Karpas-422 (cell line): ENCODE measurements around the gene PAPPA. TPM values are rescaled to one million over a fixed set of nuclear protein-coding genes. Genes with fewer than 3 reads are reported as not detected.

Experiments used
- DNase-seq: peaks from one replicate; pipeline ENCODE4 v3.0.0-alpha.2; 2015
- H2AFZ ChIP-seq: fragments of 200-600 bp; sonication (generic); 2 replicates; pipeline ENCODE4 v1.6.1; 2014; ENCODE audit warnings: antibody characterized with exemption, low read length, mixed read lengths
- H3K27ac ChIP-seq: fragments of 200-600 bp; sonication (generic); 2 replicates; pipeline ENCODE4 v1.5.1; 2014; ENCODE audit warnings: mild to moderate bottlenecking, low read length, moderate library complexity
- H3K27me3 ChIP-seq: fragments of 200-600 bp; sonication (generic); 2 replicates; pipeline ENCODE4 v1.6.1; 2014; ENCODE audit warnings: low read length, mixed read lengths
- H3K36me3 ChIP-seq: fragments of 200-600 bp; sonication (generic); 2 replicates; pipeline ENCODE4 v1.6.1; 2014; ENCODE audit warnings: low read length, mixed read lengths; ENCODE audit not compliant: insufficient read depth
- H3K4me1 ChIP-seq: fragments of 200-600 bp; sonication (generic); 2 replicates; pipeline ENCODE4 v1.6.1; 2014; ENCODE audit warnings: mild to moderate bottlenecking, low read length, mixed read lengths
- H3K4me2 ChIP-seq: fragments of 200-600 bp; sonication (generic); 2 replicates; pipeline ENCODE4 v1.6.1; 2014; ENCODE audit warnings: low read length, low read depth, mild to moderate bottlenecking; ENCODE audit not compliant: poor library complexity, severe bottlenecking
- H3K4me3 ChIP-seq: fragments of 200-600 bp; sonication (generic); 2 replicates; pipeline ENCODE4 v1.5.1; 2014; ENCODE audit warnings: mild to moderate bottlenecking, antibody characterized with exemption, low read length, mixed read lengths
- H3K79me2 ChIP-seq: fragments of 200-600 bp; sonication (generic); 2 replicates; pipeline ENCODE4 v1.6.1; 2014; ENCODE audit warnings: mild to moderate bottlenecking, low read length, mixed read lengths
- H3K9ac ChIP-seq: fragments of 200-600 bp; sonication (generic); 2 replicates; pipeline ENCODE4 v1.6.0; 2014; ENCODE audit warnings: low read length
- H3K9me2 ChIP-seq: fragments of 200-600 bp; sonication (generic), shearing (Covaris generic); replicated peaks from 2 replicates; pipeline ENCODE4 v1.6.0; 2014; ENCODE audit warnings: mild to moderate bottlenecking, low read length, moderate library complexity; ENCODE audit not compliant: insufficient read depth
- H3K9me3 ChIP-seq: fragments of 300-700, 200-600 bp; sonication (generic); 2 replicates; pipeline ENCODE4 v1.6.1; 2014; ENCODE audit warnings: low read length, mixed read lengths
- H4K20me1 ChIP-seq: fragments of 200-600 bp; sonication (generic); 2 replicates; pipeline ENCODE4 v1.6.1; 2014; ENCODE audit warnings: mild to moderate bottlenecking, antibody characterized with exemption, low read length, low read depth; ENCODE audit not compliant: insufficient read depth
- total RNA-seq: library from RNA; depleted of rRNA; stranded (reverse); fragments of >200 nt; shearing (Covaris generic); gene quantifications from 2 replicates; pipeline ENCODE4 v1.2.3, GENCODE V29; 2014; ENCODE audit warnings: low replicate concordance

Gene PAPPA
- total RNA-seq, 1 experiment from 2014 or later, result 0.30 TPM

DNA sequence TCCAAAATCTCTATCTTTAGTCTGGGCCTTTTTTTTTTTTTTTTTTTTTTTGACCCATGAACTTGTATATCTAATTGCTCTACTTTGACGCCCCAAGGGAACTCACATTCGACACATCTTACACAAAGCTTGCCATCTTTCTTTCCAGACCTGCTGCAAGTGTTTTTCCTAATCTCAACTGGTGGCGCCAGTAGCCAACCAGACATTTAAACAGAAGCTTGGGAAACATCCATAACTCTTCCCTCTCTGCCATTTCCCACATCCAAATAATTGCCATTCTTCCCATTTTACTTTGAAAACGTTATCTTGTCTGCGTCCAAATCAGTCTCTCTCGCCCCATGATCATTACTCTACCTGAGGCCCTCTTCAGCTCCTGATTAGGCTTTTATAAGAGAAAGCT, 130.9 kb downstream of the PAPPA start:
- Histone ChIP-seq H4K20me1 (no peaks in the 10 kb centered on the region), H3K9ac (no peak overlapping the region), H3K9me2 (no peaks in the 10 kb centered on the region), H3K36me3 (no peaks in the 10 kb centered on the region), H2AFZ (no peak overlapping the region), H3K9me3 (no peaks in the 10 kb centered on the region), H3K4me1 (no peaks in the 10 kb centered on the region; the same call in 1 of the 2 replicates), H3K4me3 (no peak overlapping the region), H3K4me2 (no peak overlapping the region), H3K79me2 (no peaks in the 10 kb centered on the region), H3K27me3 (no peaks in the 10 kb centered on the region), H3K27ac (no peak overlapping the region)
- no peak for DNase-seq

DNA sequence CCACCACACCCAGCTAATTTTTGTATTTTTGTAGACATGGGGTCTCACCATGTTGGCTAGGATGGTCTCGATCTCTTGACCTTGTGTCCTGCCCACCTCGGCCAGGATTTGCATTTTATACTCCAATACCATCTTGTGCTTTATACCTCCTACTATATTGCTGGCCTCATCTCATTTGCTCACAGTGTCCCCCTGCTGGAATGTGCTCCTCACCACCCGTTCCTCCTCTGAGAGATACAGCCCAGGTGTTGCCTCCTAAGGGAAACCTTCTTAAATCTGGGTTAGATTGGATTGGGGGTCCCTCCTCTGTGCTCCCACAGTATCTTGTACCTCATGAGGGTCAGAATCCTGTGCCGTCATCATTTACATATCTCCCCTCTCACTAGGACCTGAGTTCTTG, 131.7 kb downstream of the PAPPA start:
- no peaks in the 10 kb centered on the region for H3K9me2 ChIP-seq
- no peak overlapping the region for H3K4me2 ChIP-seq
- H3K9ac ChIP-seq, result no peak overlapping the region

DNA sequence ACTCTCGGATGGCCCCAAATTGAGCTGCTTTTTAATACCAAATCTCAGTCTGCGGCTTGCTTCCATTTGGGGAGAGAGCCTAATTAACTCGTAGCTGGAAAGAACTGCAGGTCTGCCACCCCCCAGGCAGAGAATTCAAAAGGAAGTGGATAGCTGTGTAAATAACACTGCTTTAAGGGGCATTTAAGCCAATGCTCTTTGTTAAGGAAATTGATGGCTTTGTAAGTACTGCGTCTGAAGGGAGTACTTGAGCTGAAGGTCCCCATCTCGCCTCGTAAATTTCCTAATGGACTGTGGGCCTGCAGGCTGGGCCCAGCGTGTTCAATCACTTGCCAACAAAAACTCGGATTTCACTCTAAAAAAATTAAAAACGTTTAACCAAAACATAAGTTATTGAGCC, 132.7 kb downstream of the PAPPA start:
- H3K9me3 ChIP-seq, result no peaks in the 10 kb centered on the region
- H3K4me1 ChIP-seq, result no peaks in the 10 kb centered on the region
- H3K9ac ChIP-seq, result no peak overlapping the region
- no peaks in the 10 kb centered on the region for H4K20me1 ChIP-seq
- no peak for DNase-seq
- no peaks in the 10 kb centered on the region for H3K9me2 ChIP-seq
- H3K4me2 ChIP-seq, result no peak overlapping the region
- H3K79me2 ChIP-seq, result no peaks in the 10 kb centered on the region
- H2AFZ ChIP-seq, result no peak overlapping the region
- H3K27ac ChIP-seq, result no peak overlapping the region
- no peak overlapping the region for H3K4me3 ChIP-seq
- H3K36me3 ChIP-seq, result no peaks in the 10 kb centered on the region
- no peaks in the 10 kb centered on the region for H3K27me3 ChIP-seq

More for the DNA sequence above, 131.7 kb downstream of the PAPPA start:
- H3K36me3 ChIP-seq, result no peaks in the 10 kb centered on the region
- no peaks in the 10 kb centered on the region for H3K79me2 ChIP-seq
- no peaks in the 10 kb centered on the region for H3K27me3 ChIP-seq
- H4K20me1 ChIP-seq, result no peaks in the 10 kb centered on the region
- DNase-seq, result peak; percentile 56
- no peak overlapping the region for H3K27ac ChIP-seq
- no peak overlapping the region for H3K4me3 ChIP-seq
- no peak overlapping the region for H2AFZ ChIP-seq
- no peaks in the 10 kb centered on the region; the same call in 1 of the 2 replicates for H3K4me1 ChIP-seq
- H3K9me3 ChIP-seq, result no peaks in the 10 kb centered on the region

DNA sequence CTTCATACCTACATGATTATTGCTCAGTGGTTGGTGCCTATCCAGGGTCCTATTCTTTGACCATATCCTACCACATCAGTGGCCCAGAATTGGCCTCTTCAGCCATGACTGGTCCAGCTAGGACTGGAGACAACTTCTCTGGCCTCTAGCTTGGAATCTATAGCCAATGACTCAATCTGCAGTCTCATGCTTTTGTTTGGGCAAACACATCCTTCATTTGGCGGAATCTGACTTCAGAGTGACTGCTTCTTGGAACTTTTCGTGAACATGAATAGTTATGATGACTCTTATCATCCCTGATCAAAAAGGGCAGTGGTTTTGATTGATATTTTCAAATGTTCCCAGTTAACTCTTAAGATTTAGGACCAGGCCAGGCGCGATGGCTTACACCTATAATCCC, 134.1 kb downstream of the PAPPA start:
- Histone ChIP-seq H3K27ac (no peak overlapping the region), H4K20me1 (no peaks in the 10 kb centered on the region), H3K9me3 (no peaks in the 10 kb centered on the region), H3K4me2 (no peak overlapping the region), H3K27me3 (no peaks in the 10 kb centered on the region), H3K36me3 (no peaks in the 10 kb centered on the region), H3K4me3 (no peak overlapping the region), H3K9ac (no peak overlapping the region), H3K9me2 (no peaks in the 10 kb centered on the region), H3K79me2 (no peaks in the 10 kb centered on the region), H2AFZ (no peak overlapping the region), H3K4me1 (no peaks in the 10 kb centered on the region)
- no peak for DNase-seq

DNA sequence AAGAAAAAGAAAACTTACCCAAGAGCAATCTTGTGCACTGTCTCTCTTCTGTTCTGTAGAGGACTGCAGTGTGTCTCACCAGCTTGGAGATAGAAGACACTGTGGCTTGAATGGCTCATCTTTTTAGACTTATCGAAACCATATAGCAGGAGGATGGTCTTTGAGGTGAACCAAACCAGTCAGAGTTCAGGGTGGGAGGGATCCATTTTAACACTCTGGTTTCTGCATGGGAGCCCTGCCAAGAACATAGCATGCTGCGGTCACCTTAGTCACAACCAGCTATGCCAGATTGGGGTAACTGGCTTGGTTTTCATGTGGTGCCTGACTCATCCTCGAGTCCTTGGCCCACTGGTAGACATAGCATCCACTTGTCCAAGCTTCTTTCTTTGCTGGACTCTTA, 135.1 kb downstream of the PAPPA start:
- no peaks in the 10 kb centered on the region for H3K27me3 ChIP-seq
- no peak overlapping the region for H3K4me2 ChIP-seq
- H2AFZ ChIP-seq, result no peak overlapping the region
- H3K4me1 ChIP-seq, result no peaks in the 10 kb centered on the region
- no peaks in the 10 kb centered on the region for H3K9me3 ChIP-seq
- H3K9me2 ChIP-seq, result no peaks in the 10 kb centered on the region
- no peaks in the 10 kb centered on the region for H4K20me1 ChIP-seq
- H3K27ac ChIP-seq, result no peak overlapping the region
- no peaks in the 10 kb centered on the region for H3K79me2 ChIP-seq
- H3K36me3 ChIP-seq, result no peaks in the 10 kb centered on the region
- no peak for DNase-seq
- no peak overlapping the region for H3K9ac ChIP-seq
- H3K4me3 ChIP-seq, result no peak overlapping the region

DNA sequence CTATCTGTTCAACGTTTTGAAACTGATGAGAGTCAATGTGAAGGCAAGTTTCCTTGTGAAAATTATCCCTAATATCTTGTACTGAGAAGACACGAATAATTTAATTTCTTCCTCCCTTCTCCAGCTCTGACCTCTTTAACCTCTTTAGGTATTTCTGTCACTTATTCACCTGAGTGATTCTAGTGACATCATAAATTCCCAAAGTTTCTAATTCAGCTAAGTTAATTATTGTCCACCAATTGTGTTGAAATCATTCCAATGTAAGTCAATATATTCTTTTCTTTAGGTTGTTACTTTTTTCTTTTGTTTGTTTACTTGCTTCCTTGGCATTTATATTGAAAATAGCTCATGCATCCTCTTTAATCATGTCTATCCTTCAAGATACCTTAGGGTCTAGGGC, 143.8 kb downstream of the PAPPA start:
- H3K36me3 ChIP-seq, result no peaks in the 10 kb centered on the region
- H4K20me1 ChIP-seq, result no peaks in the 10 kb centered on the region
- no peaks in the 10 kb centered on the region for H3K9me3 ChIP-seq
- no peak overlapping the region for H3K4me3 ChIP-seq
- H3K9me2 ChIP-seq, result no peaks in the 10 kb centered on the region
- no peak overlapping the region for H3K9ac ChIP-seq
- H3K27ac ChIP-seq, result no peak overlapping the region
- no peaks in the 10 kb centered on the region for H3K79me2 ChIP-seq
- DNase-seq, result no peak
- H3K27me3 ChIP-seq, result no peaks in the 10 kb centered on the region
- no peak overlapping the region for H3K4me2 ChIP-seq
- H3K4me1 ChIP-seq, result no peaks in the 10 kb centered on the region
- no peak overlapping the region for H2AFZ ChIP-seq

DNA sequence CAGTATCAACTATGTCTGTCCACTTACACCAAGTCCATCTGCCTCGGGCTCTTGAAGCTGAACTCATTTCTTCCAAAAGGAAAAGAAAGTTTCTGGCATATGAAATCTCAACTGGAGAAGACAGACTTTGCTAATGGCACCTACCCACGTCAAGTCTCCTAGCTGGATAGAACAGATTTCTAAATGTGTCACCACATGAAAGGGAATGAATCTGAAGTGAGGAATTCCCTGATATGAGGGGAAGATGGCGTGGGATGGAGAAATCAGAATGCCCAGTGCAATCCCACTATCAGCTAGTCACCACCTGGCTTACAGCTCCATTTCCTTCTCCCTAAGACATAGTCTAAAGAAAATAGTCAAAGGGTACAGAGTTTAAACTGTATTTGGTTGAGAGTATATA, 144.7 kb downstream of the PAPPA start:
- H4K20me1 ChIP-seq, result no peaks in the 10 kb centered on the region
- no peaks in the 10 kb centered on the region for H3K4me1 ChIP-seq
- H3K9me2 ChIP-seq, result no peaks in the 10 kb centered on the region
- H3K9me3 ChIP-seq, result no peaks in the 10 kb centered on the region
- no peak overlapping the region for H3K9ac ChIP-seq
- no peak for DNase-seq
- no peak overlapping the region for H3K4me2 ChIP-seq
- no peaks in the 10 kb centered on the region for H3K36me3 ChIP-seq
- no peaks in the 10 kb centered on the region for H3K27me3 ChIP-seq
- no peak overlapping the region for H3K4me3 ChIP-seq
- H3K79me2 ChIP-seq, result no peaks in the 10 kb centered on the region
- H3K27ac ChIP-seq, result no peak overlapping the region
- H2AFZ ChIP-seq, result no peak overlapping the region

DNA sequence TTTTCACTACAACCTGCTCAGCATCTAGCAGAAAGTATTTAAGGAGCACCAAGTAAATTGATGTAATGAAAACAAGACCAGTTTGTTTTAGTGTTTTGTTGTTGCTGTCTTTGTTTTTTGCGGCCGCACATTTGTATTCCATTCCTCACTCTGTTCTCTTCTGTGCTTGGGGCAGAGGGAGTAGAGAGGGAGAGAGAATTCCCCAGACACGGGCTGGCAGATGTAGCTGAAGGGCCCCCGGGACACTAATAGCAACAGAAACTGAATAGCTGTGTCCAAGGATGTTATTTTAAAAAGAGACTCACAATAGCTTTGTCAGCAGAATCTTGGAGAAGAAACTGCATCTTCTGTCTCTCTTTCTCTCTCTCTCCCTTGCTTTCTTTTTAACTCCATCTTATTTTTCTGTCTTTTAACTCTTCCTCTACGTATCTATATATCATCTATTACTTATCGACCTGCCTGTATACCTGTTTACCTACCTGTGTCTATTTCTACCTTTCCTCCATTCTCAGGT, 145.3 kb downstream of the PAPPA start:
- Histone ChIP-seq H3K27ac (no peak overlapping the region), H3K4me3 (no peak overlapping the region), H3K4me2 (no peak overlapping the region), H3K9ac (no peak overlapping the region), H3K4me1 (no peaks in the 10 kb centered on the region), H3K79me2 (no peaks in the 10 kb centered on the region), H3K9me2 (no peaks in the 10 kb centered on the region), H3K27me3 (no peaks in the 10 kb centered on the region), H3K36me3 (no peaks in the 10 kb centered on the region), H3K9me3 (no peaks in the 10 kb centered on the region), H4K20me1 (no peaks in the 10 kb centered on the region), H2AFZ (no peak overlapping the region)
- DNase-seq, result no peak

DNA sequence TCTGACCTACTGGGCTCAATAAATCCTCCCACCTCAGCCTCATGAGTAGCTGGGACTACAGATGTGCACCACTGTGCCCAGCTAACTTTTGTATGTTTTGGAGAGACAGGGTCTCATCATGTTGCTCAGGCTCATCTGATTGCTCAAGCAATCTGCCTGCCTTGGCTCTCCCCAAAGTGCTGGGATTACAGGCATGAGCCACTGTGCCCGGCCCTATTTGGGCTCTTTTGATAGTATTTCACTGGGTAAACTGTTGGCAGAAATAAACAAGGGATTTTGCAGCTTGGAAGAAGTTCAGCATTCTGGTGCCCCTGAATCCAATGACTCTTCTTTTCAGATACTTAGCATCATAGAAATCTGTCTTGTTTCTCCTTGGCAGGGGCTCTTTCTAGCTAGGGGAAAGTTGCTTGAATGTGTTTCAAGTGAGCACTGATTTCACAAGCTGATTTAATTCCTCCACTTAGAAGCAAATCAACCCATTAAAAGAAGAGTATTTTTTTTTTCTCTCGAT, 146.8 kb downstream of the PAPPA start:
- H3K36me3 ChIP-seq, result no peaks in the 10 kb centered on the region

More for the DNA sequence above, 146.8 kb downstream of the PAPPA start:
- Histone ChIP-seq H4K20me1 (no peaks in the 10 kb centered on the region), H3K27me3 (no peaks in the 10 kb centered on the region), H3K9me2 (no peaks in the 10 kb centered on the region), H2AFZ (no peak overlapping the region), H3K4me1 (no peaks in the 10 kb centered on the region), H3K9ac (no peak overlapping the region), H3K9me3 (no peaks in the 10 kb centered on the region), H3K4me3 (no peak overlapping the region), H3K79me2 (no peaks in the 10 kb centered on the region), H3K4me2 (no peak overlapping the region), H3K27ac (no peak overlapping the region)
- no peak for DNase-seq
